Effector memory CD8-positive, alpha-beta T cell (primary cell): ENCODE data around the gene PRM2.

Source experiments
- ATAC-seq: fragments of 150-1000 bp; cut with Tn5 transposase; replicated peaks from 2 replicates; pipeline ENCODE4 v1.10.0; 2021; ENCODE audit warnings: mild to moderate bottlenecking, moderate library complexity
- DNase-seq, 3 experiments: peaks; one replicate each; pipeline ENCODE4 v3.0.0; 2021
- H3K27ac Mint-ChIP-seq, 2 donors: one replicate each; pipeline ENCODE4 v1.8.0; 2022; ENCODE audit warnings: mild to moderate bottlenecking in 2 of 2, mixed read lengths in 2 of 2, moderate library complexity in 2 of 2
- H3K27me3 Mint-ChIP-seq, 2 donors: one replicate each; pipeline ENCODE4 v1.8.0; 2022; ENCODE audit warnings: mixed read lengths in 2 of 2
- H3K36me3 Mint-ChIP-seq: one replicate; pipeline ENCODE4 v1.8.0; 2022; ENCODE audit warnings: mild to moderate bottlenecking, moderate library complexity, mixed read lengths; ENCODE audit not compliant: insufficient read depth
- H3K4me1 Mint-ChIP-seq, 2 donors: one replicate each; pipeline ENCODE4 v1.8.0; 2022; ENCODE audit warnings: low read depth in 2 of 2, mixed read lengths in 2 of 2
- H3K4me3 Mint-ChIP-seq, 2 donors: one replicate each; pipeline ENCODE4 v1.8.0; 2022; ENCODE audit warnings: mild to moderate bottlenecking in 2 of 2, mixed read lengths in 2 of 2, moderate library complexity in 2 of 2
- H3K9me3 Mint-ChIP-seq, 2 donors: one replicate each; pipeline ENCODE4 v1.8.0; 2022; ENCODE audit warnings: mixed read lengths in 2 of 2

PRM2 gene

GRCh38 chr16:11255737-11256660 lies 20.3 kb downstream of the PRM2 start, which contains the start of gene SOCS1:
Gene SOCS1, minus strand, starts transcription at chr16:11256204. Its CDS starts 726 bp downstream, at chr16:11255478.
- H3K27me3 Mint-ChIP-seq, result no peaks in the 10 kb centered on the region
- H3K36me3 Mint-ChIP-seq, result peaks cover 52% of the 10 kb centered on the region
- DNase-seq (peak; percentile 76 to 82 (median 79)), ATAC-seq (peak; percentile 55)
- H3K27ac Mint-ChIP-seq, result peak within 1 kb of the TSS; percentile 96 to 99
- no peaks in the 10 kb centered on the region for H3K9me3 Mint-ChIP-seq
- H3K4me3 Mint-ChIP-seq, result peak within 1 kb of the TSS; percentile 87 to 98
- H3K4me1 Mint-ChIP-seq, result peaks cover 38% of the 10 kb centered on the region in 2 donors

- DNase-seq (peak; percentile 66 to 71 (median 70)), ATAC-seq (peak; percentile 39)
- H3K9me3 Mint-ChIP-seq, result no peaks in the 10 kb centered on the region
- peak overlapping the region; percentile 68 to 96 for H3K27ac Mint-ChIP-seq
- H3K36me3 Mint-ChIP-seq, result peaks cover 61% of the 10 kb centered on the region
- peaks cover 41 to 45% of the 10 kb centered on the region in 2 donors for H3K4me1 Mint-ChIP-seq
- H3K27me3 Mint-ChIP-seq, result no peaks in the 10 kb centered on the region
- peak overlapping the region; percentile 75 to 98 for H3K4me3 Mint-ChIP-seq
These were observed 21.2 kb downstream of the PRM2 start for GRCh38 chr16:11254913-11255736.

GRCh38 chr16:11253995-11254912 lies 22.0 kb downstream of the PRM2 start:
- H3K9me3 Mint-ChIP-seq, result no peaks in the 10 kb centered on the region
- H3K4me1 Mint-ChIP-seq, result peaks cover 41 to 45% of the 10 kb centered on the region in 2 donors
- peaks cover 70% of the 10 kb centered on the region for H3K36me3 Mint-ChIP-seq
- peak overlapping the region; percentile 84 to 96 for H3K27ac Mint-ChIP-seq
- ATAC-seq (no peak), DNase-seq (peak in 1 of 3 experiments; percentile 22)
- no peaks in the 10 kb centered on the region for H3K27me3 Mint-ChIP-seq
- peak overlapping the region; percentile 75 to 98 for H3K4me3 Mint-ChIP-seq

GRCh38 chr16:11253009-11253994 lies 23.0 kb downstream of the PRM2 start:
- no peaks in the 10 kb centered on the region for H3K27me3 Mint-ChIP-seq

GRCh38 chr16:11252482-11252931 lies 23.8 kb downstream of the PRM2 start:
- DNase-seq (no peak), ATAC-seq (no peak)
- no peaks in the 10 kb centered on the region for H3K9me3 Mint-ChIP-seq
- peaks cover 81% of the 10 kb centered on the region for H3K36me3 Mint-ChIP-seq
- peak overlapping the region; percentile 92 to 96 for H3K27ac Mint-ChIP-seq
- H3K27me3 Mint-ChIP-seq, result no peaks in the 10 kb centered on the region
- peak overlapping the region; percentile 75 to 98 for H3K4me3 Mint-ChIP-seq
- peaks cover 31 to 36% of the 10 kb centered on the region in 2 donors for H3K4me1 Mint-ChIP-seq

More at GRCh38 chr16:11253009-11253994, 23.0 kb downstream of the PRM2 start:
- H3K4me1 Mint-ChIP-seq, result peaks cover 34 to 39% of the 10 kb centered on the region in 2 donors
- peak overlapping the region; percentile 75 to 98 for H3K4me3 Mint-ChIP-seq
- H3K9me3 Mint-ChIP-seq, result no peaks in the 10 kb centered on the region
- H3K36me3 Mint-ChIP-seq, result peaks cover 76% of the 10 kb centered on the region
- H3K27ac Mint-ChIP-seq, result peak overlapping the region; percentile 84 to 96
- ATAC-seq, result peak; percentile 40
- peak; percentile 47 to 58 (median 48) for DNase-seq

GRCh38 chr16:11251525-11252481 lies 24.5 kb downstream of the PRM2 start:
- Mint-ChIP-seq H3K4me3 (peak overlapping the region; percentile 75 to 98), H3K4me1 (peaks cover 24 to 30% of the 10 kb centered on the region in 2 donors)
- DNase-seq, result peak; percentile 64 to 66 (median 66)

GRCh38 chr16:11250786-11251524 lies 25.3 kb downstream of the PRM2 start:
- Mint-ChIP-seq H3K36me3 (peaks cover 76% of the 10 kb centered on the region), H3K9me3 (no peaks in the 10 kb centered on the region), H3K27me3 (no peaks in the 10 kb centered on the region), H3K4me1 (peaks cover 23 to 30% of the 10 kb centered on the region in 2 donors), H3K4me3 (peak overlapping the region in 1 of 2 donors; percentile 75), H3K27ac (peak overlapping the region; percentile 62 to 96)
- ATAC-seq (no peak), DNase-seq (no peak)

More at GRCh38 chr16:11251525-11252481, 24.5 kb downstream of the PRM2 start:
- Mint-ChIP-seq H3K27me3 (no peaks in the 10 kb centered on the region), H3K36me3 (peaks cover 81% of the 10 kb centered on the region), H3K27ac (peak overlapping the region; percentile 92 to 96), H3K9me3 (no peaks in the 10 kb centered on the region)
- peak; percentile 26 for ATAC-seq

- DNase-seq (no peak), ATAC-seq (no peak)
- Mint-ChIP-seq H3K9me3 (no peaks in the 10 kb centered on the region), H3K4me3 (peak overlapping the region in 1 of 2 donors; percentile 7), H3K36me3 (peaks cover 72% of the 10 kb centered on the region), H3K27me3 (no peaks in the 10 kb centered on the region), H3K4me1 (peaks cover 23 to 30% of the 10 kb centered on the region in 2 donors), H3K27ac (peak overlapping the region; percentile 62 to 84)
These were observed 26.0 kb downstream of the PRM2 start for GRCh38 chr16:11250091-11250785.

GRCh38 chr16:11249233-11250061 lies 26.8 kb downstream of the PRM2 start:
- no peaks in the 10 kb centered on the region for H3K27me3 Mint-ChIP-seq
- peaks cover 64% of the 10 kb centered on the region for H3K36me3 Mint-ChIP-seq
- ATAC-seq (no peak), DNase-seq (no peak)
- H3K4me3 Mint-ChIP-seq, result no peak overlapping the region
- H3K27ac Mint-ChIP-seq, result peak overlapping the region; percentile 38 to 83
- peaks cover 25 to 30% of the 10 kb centered on the region in 2 donors for H3K4me1 Mint-ChIP-seq
- no peaks in the 10 kb centered on the region for H3K9me3 Mint-ChIP-seq
